ENCODE results near the gene SDK2. TPM values are rescaled to one million over a fixed set of nuclear protein-coding genes. Genes with fewer than 3 reads are reported as not detected.

SDK2 gene
- under 0.01 TPM in 2 replicates for total RNA-seq (2012; rRNA removed)
- polyA plus RNA-seq (2012; rRNA removed) = 0.03 TPM in 2 replicates
- polyA plus RNA-seq (2012; cell fraction: cytosol; rRNA removed) = 0.02 TPM in 1 of 2 replicates, not detected in the other
- polyA plus RNA-seq (2012; cell fraction: nucleus; rRNA removed; ENCODE audit: low replicate concordance) = 0.02 and 0.03 TPM in 2 replicates
- percentile 3 among the genes with signal in this experiment for Bru-seq, nascent RNA
- BruChase-seq, experiment 1, labeled RNA remaining after a 6-hour chase = percentile 4 among the genes with signal in this experiment
- percentile 5 among the genes with signal in this experiment for BruChase-seq, experiment 2, labeled RNA remaining after a 2-hour chase
- long read RNA-seq, partial matches to known transcripts = 0 of 1 reads
- long read RNA-seq, other reads (novel, unspliced or antisense) = 1 of 1 reads

- no peak within 1 kb of the TSS for H3K4me3 ChIP-seq (ENCODE audit: insufficient read depth, low read depth, low read length)
- dilution Hi-C loops (cut with HindIII; ENCODE audit: low sequenced_read_pairs, unreplicated experiment) (no loop called here), in situ Hi-C loops (cut with MboI; ENCODE audit: low sequenced_read_pairs) (no loop called here), intact Hi-C loops (cut with micrococcal nuclease) (no loop called here)
- no peaks in the 10 kb centered on the region for H3K79me1 ChIP-seq (ENCODE audit: low read depth in 1 of 2, low read length in 2 of 2)
- 1% methylated on average over 19 of the region's 105 CpGs; no CpG with 5 or more reads in 1 of the 2 experiments for WGBS, 2 experiments (ENCODE audit: extremely low coverage in 2 of 2, insufficient read length in 1 of 2)
- H3K14ac ChIP-seq (replicated peaks; ENCODE audit: low read depth, low read length) = no peak within 1 kb of the TSS
- no peak within 1 kb of the TSS for H3K4ac ChIP-seq (ENCODE audit: low read depth, low read length)
- H3K23ac ChIP-seq (ENCODE audit: low read depth, low read length) = no peak within 1 kb of the TSS
- no peak within 1 kb of the TSS for H2AK9ac ChIP-seq (replicated peaks; ENCODE audit: low read depth, low read length, poor library complexity)
- no peaks in the 10 kb centered on the region for H3K36me3 ChIP-seq (ENCODE audit: control insufficient read depth, insufficient read depth, low read length)
- H3K9me3 ChIP-seq (ENCODE audit: control insufficient read depth, insufficient read depth, low read length) = no peaks in the 10 kb centered on the region
- no peak within 1 kb of the TSS for H3K27ac ChIP-seq (ENCODE audit: insufficient read depth, low read length)
- H4K5ac ChIP-seq (ENCODE audit: low read depth, low read length) = no peak within 1 kb of the TSS
- H2AK5ac ChIP-seq (ENCODE audit: low read depth, low read length) = no peak within 1 kb of the TSS
- H2AFZ ChIP-seq (replicated peaks; ENCODE audit: low read length, poor library complexity) = peak within 1 kb of the TSS; percentile 32
- H2BK120ac ChIP-seq (ENCODE audit: low read depth, low read length) = no peak within 1 kb of the TSS
- peaks cover 36% of the 10 kb centered on the region for H3K27me3 ChIP-seq (ENCODE audit: control insufficient read depth, insufficient read depth, low read length)
- TF ChIP-seq MXI1 (IDR thresholded peaks at IDR 0.05; ENCODE audit: borderline replicate concordance, low read depth, low read length) (no peak), RFX5 (IDR thresholded peaks at IDR 0.05; ENCODE audit: low read depth, low read length) (no peak), CTCF (conservative IDR thresholded peaks at IDR 0.05; ENCODE audit: low read depth, low read length) (no peak), ELK1 (IDR thresholded peaks at IDR 0.05; ENCODE audit: borderline replicate concordance, low read depth, low read length) (no peak), MAFK (IDR thresholded peaks at IDR 0.05; ENCODE audit: low read depth, low read length) (no peak), BHLHE40 (IDR thresholded peaks at IDR 0.05; ENCODE audit: low read depth, low read length) (no peak), CHD1 (IDR thresholded peaks at IDR 0.05; ENCODE audit: low read depth, low read length) (no peak)
- no peak for DNase-seq
- no peak within 1 kb of the TSS for H2BK15ac ChIP-seq (ENCODE audit: low read depth, low read length)
- ChIA-PET POLR2A (ENCODE audit: unreplicated experiment) (no interaction called here), CTCF (no interaction called here)
- no peaks in the 10 kb centered on the region for H3K4me1 ChIP-seq (ENCODE audit: control insufficient read depth, insufficient read depth, low read length)
- no peaks in the 10 kb centered on the region for H4K20me1 ChIP-seq (ENCODE audit: insufficient read depth, low read length)
- H3K9me1 ChIP-seq (ENCODE audit: insufficient read depth, low read length) = no peaks in the 10 kb centered on the region
- BruUV-seq (replicated peaks) = no TSS peak
- peak; percentile 38 for ATAC-seq (ENCODE audit: low read depth)
- H3K18ac ChIP-seq (ENCODE audit: low read depth, low read length) = no peak within 1 kb of the TSS
- H4K91ac ChIP-seq (ENCODE audit: insufficient read depth, low read depth, low read length) = no peak within 1 kb of the TSS
- H3K56ac ChIP-seq (ENCODE audit: extremely low read depth, insufficient read depth, low read length) = no peak within 1 kb of the TSS
- H2BK20ac ChIP-seq (ENCODE audit: low read depth, low read length) = no peak within 1 kb of the TSS
- no peak within 1 kb of the TSS for H3K4me2 ChIP-seq (ENCODE audit: low read depth, low read length)
- H3K9ac ChIP-seq (ENCODE audit: low read depth, low read length) = no peak within 1 kb of the TSS
- no peak within 1 kb of the TSS for H2BK5ac ChIP-seq (ENCODE audit: low read depth, low read length, poor library complexity, severe bottlenecking)
- no peak within 1 kb of the TSS for H4K8ac ChIP-seq (ENCODE audit: low read depth in 2 of 2, low read length in 2 of 2)
Observed at GRCh38 chr17:73644145-73645049, at the start of gene SDK2. SDK2 (minus strand) TSS chr17:73644445; CDS start chr17:73644088, 357 bp downstream.
